ENCODE data around the gene WDR7. TPM values are rescaled to one million over a fixed set of nuclear protein-coding genes. Genes with fewer than 3 reads are reported as not detected.
A peak's percentile ranks its signal among the peaks of the same experiment; 100 is the strongest.

WDR7 gene
- total and polyA plus RNA-seq, 9 donors, result 7.3 to 18.1 (median 9.6) TPM

GRCh38 chr18:56825321-56825720 lies 174.2 kb downstream of the WDR7 start:
- no peak for DNase-seq
- H3K9me3 ChIP-seq (replicated peaks; ENCODE audit: control insufficient read depth, low read depth, low read length), result no peaks in the 10 kb centered on the region
- no peaks in the 10 kb centered on the region for H3K4me1 ChIP-seq (ENCODE audit: control insufficient read depth, insufficient read depth, low read length)
- no CpG with 5 or more reads among the region's 1 CpG for WGBS (ENCODE audit: insufficient coverage)
- H3K27ac ChIP-seq (ENCODE audit: low read length), result no peak overlapping the region
- no peaks in the 10 kb centered on the region for H3K27me3 ChIP-seq (ENCODE audit: control insufficient read depth, insufficient read depth, low read length)
- no peak overlapping the region for H3K4me3 ChIP-seq (ENCODE audit: low read length)
- no peaks in the 10 kb centered on the region for H3K36me3 ChIP-seq (ENCODE audit: control insufficient read depth, insufficient read depth, low read length)

- Histone ChIP-seq H3K4me1 (ENCODE audit: control insufficient read depth, insufficient read depth, low read length) (no peaks in the 10 kb centered on the region), H3K27ac (ENCODE audit: low read length) (no peak overlapping the region), H3K36me3 (ENCODE audit: control insufficient read depth, insufficient read depth, low read length) (no peaks in the 10 kb centered on the region), H3K9me3 (replicated peaks; ENCODE audit: control insufficient read depth, low read depth, low read length) (no peaks in the 10 kb centered on the region), H3K4me3 (ENCODE audit: low read length) (no peak overlapping the region), H3K27me3 (ENCODE audit: control insufficient read depth, insufficient read depth, low read length) (no peaks in the 10 kb centered on the region)
- no peak for DNase-seq
- WGBS (ENCODE audit: insufficient coverage), result no CpG with 5 or more reads among the region's 2 CpGs
Observed at GRCh38 chr18:56825878-56826277, 174.7 kb downstream of the WDR7 start.

- DNase-seq, result no peak
- 81% methylated on average over 4 of the region's 9 CpGs for WGBS (ENCODE audit: insufficient coverage)
- no peak overlapping the region for H3K27ac ChIP-seq (ENCODE audit: low read length)
Observed at GRCh38 chr18:56831988-56832387, 180.8 kb downstream of the WDR7 start.

GRCh38 chr18:56835331-56835730 lies 184.2 kb downstream of the WDR7 start:
- no CpG with 5 or more reads among the region's 1 CpG for whole genome bisulfite sequencing (ENCODE audit: insufficient coverage)
- H3K36me3 ChIP-seq (ENCODE audit: control insufficient read depth, insufficient read depth, low read length), result no peaks in the 10 kb centered on the region

More at GRCh38 chr18:56831988-56832387, 180.8 kb downstream of the WDR7 start:
- Histone ChIP-seq H3K4me3 (ENCODE audit: low read length) (no peak overlapping the region), H3K4me1 (ENCODE audit: control insufficient read depth, insufficient read depth, low read length) (no peaks in the 10 kb centered on the region), H3K9me3 (replicated peaks; ENCODE audit: control insufficient read depth, low read depth, low read length) (no peaks in the 10 kb centered on the region), H3K36me3 (ENCODE audit: control insufficient read depth, insufficient read depth, low read length) (no peaks in the 10 kb centered on the region), H3K27me3 (ENCODE audit: control insufficient read depth, insufficient read depth, low read length) (no peaks in the 10 kb centered on the region)

GRCh38 chr18:56836173-56836572 lies 185.0 kb downstream of the WDR7 start:
- no peaks in the 10 kb centered on the region for H3K36me3 ChIP-seq (ENCODE audit: control insufficient read depth, insufficient read depth, low read length)
- H3K4me3 ChIP-seq (ENCODE audit: low read length), result no peak overlapping the region
- H3K27ac ChIP-seq (ENCODE audit: low read length), result no peak overlapping the region
- 40% methylated on average over 4 of the region's 7 CpGs for WGBS (ENCODE audit: insufficient coverage)
- no peaks in the 10 kb centered on the region for H3K4me1 ChIP-seq (ENCODE audit: control insufficient read depth, insufficient read depth, low read length)
- DNase-seq, result no peak
- no peaks in the 10 kb centered on the region for H3K27me3 ChIP-seq (ENCODE audit: control insufficient read depth, insufficient read depth, low read length)
- no peaks in the 10 kb centered on the region for H3K9me3 ChIP-seq (replicated peaks; ENCODE audit: control insufficient read depth, low read depth, low read length)

More at GRCh38 chr18:56835331-56835730, 184.2 kb downstream of the WDR7 start:
- Histone ChIP-seq H3K4me3 (ENCODE audit: low read length) (no peak overlapping the region), H3K27me3 (ENCODE audit: control insufficient read depth, insufficient read depth, low read length) (no peaks in the 10 kb centered on the region), H3K27ac (ENCODE audit: low read length) (no peak overlapping the region), H3K9me3 (replicated peaks; ENCODE audit: control insufficient read depth, low read depth, low read length) (no peaks in the 10 kb centered on the region), H3K4me1 (ENCODE audit: control insufficient read depth, insufficient read depth, low read length) (no peaks in the 10 kb centered on the region)
- no peak for DNase-seq

- no peaks in the 10 kb centered on the region for H3K9me3 ChIP-seq (replicated peaks; ENCODE audit: control insufficient read depth, low read depth, low read length)
- H3K27ac ChIP-seq (ENCODE audit: low read length), result no peak overlapping the region
- no peaks in the 10 kb centered on the region for H3K4me1 ChIP-seq (ENCODE audit: control insufficient read depth, insufficient read depth, low read length)
- H3K36me3 ChIP-seq (ENCODE audit: control insufficient read depth, insufficient read depth, low read length), result no peaks in the 10 kb centered on the region
- no peak overlapping the region for H3K4me3 ChIP-seq (ENCODE audit: low read length)
- no peak for DNase-seq
- no CpG with 5 or more reads among the region's 1 CpG for WGBS (ENCODE audit: insufficient coverage)
- no peaks in the 10 kb centered on the region for H3K27me3 ChIP-seq (ENCODE audit: control insufficient read depth, insufficient read depth, low read length)
Observed at GRCh38 chr18:56841836-56842235, 190.7 kb downstream of the WDR7 start.

GRCh38 chr18:56843241-56843640 lies 192.1 kb downstream of the WDR7 start:
- H3K4me3 ChIP-seq (ENCODE audit: low read length), result no peak overlapping the region

GRCh38 chr18:56844556-56844955 lies 193.4 kb downstream of the WDR7 start:
- H3K4me3 ChIP-seq (ENCODE audit: low read length), result no peak overlapping the region

More at GRCh38 chr18:56843241-56843640, 192.1 kb downstream of the WDR7 start:
- Histone ChIP-seq H3K9me3 (replicated peaks; ENCODE audit: control insufficient read depth, low read depth, low read length) (no peaks in the 10 kb centered on the region), H3K27ac (ENCODE audit: low read length) (no peak overlapping the region), H3K4me1 (ENCODE audit: control insufficient read depth, insufficient read depth, low read length) (no peaks in the 10 kb centered on the region), H3K27me3 (ENCODE audit: control insufficient read depth, insufficient read depth, low read length) (no peaks in the 10 kb centered on the region), H3K36me3 (ENCODE audit: control insufficient read depth, insufficient read depth, low read length) (no peaks in the 10 kb centered on the region)
- DNase-seq, result no peak
- no CpG with 5 or more reads among the region's 4 CpGs for WGBS (ENCODE audit: insufficient coverage)

GRCh38 chr18:56851774-56852173 lies 200.6 kb downstream of the WDR7 start:
- H3K36me3 ChIP-seq (ENCODE audit: control insufficient read depth, insufficient read depth, low read length), result no peaks in the 10 kb centered on the region
- DNase-seq, result peak; percentile 27
- no peaks in the 10 kb centered on the region for H3K27me3 ChIP-seq (ENCODE audit: control insufficient read depth, insufficient read depth, low read length)
- H3K27ac ChIP-seq (ENCODE audit: low read length), result no peak overlapping the region
- WGBS (ENCODE audit: insufficient coverage), result no CpG with 5 or more reads among the region's 1 CpG
- no peaks in the 10 kb centered on the region for H3K4me1 ChIP-seq (ENCODE audit: control insufficient read depth, insufficient read depth, low read length)
- H3K4me3 ChIP-seq (ENCODE audit: low read length), result no peak overlapping the region
- H3K9me3 ChIP-seq (replicated peaks; ENCODE audit: control insufficient read depth, low read depth, low read length), result no peaks in the 10 kb centered on the region

More at GRCh38 chr18:56844556-56844955, 193.4 kb downstream of the WDR7 start:
- no peak overlapping the region for H3K27ac ChIP-seq (ENCODE audit: low read length)
- no peaks in the 10 kb centered on the region for H3K27me3 ChIP-seq (ENCODE audit: control insufficient read depth, insufficient read depth, low read length)
- no peak for DNase-seq
- H3K36me3 ChIP-seq (ENCODE audit: control insufficient read depth, insufficient read depth, low read length), result no peaks in the 10 kb centered on the region
- no CpG with 5 or more reads among the region's 1 CpG for WGBS (ENCODE audit: insufficient coverage)
- H3K9me3 ChIP-seq (replicated peaks; ENCODE audit: control insufficient read depth, low read depth, low read length), result no peaks in the 10 kb centered on the region
- no peaks in the 10 kb centered on the region for H3K4me1 ChIP-seq (ENCODE audit: control insufficient read depth, insufficient read depth, low read length)

GRCh38 chr18:56853961-56854360 lies 202.8 kb downstream of the WDR7 start:
- no peaks in the 10 kb centered on the region for H3K4me1 ChIP-seq (ENCODE audit: control insufficient read depth, insufficient read depth, low read length)
- no peak for DNase-seq
- 83% methylated on average over 4 of the region's 5 CpGs for WGBS (ENCODE audit: insufficient coverage)
- no peaks in the 10 kb centered on the region for H3K9me3 ChIP-seq (replicated peaks; ENCODE audit: control insufficient read depth, low read depth, low read length)
- no peak overlapping the region for H3K27ac ChIP-seq (ENCODE audit: low read length)
- H3K36me3 ChIP-seq (ENCODE audit: control insufficient read depth, insufficient read depth, low read length), result no peaks in the 10 kb centered on the region
- no peaks in the 10 kb centered on the region for H3K27me3 ChIP-seq (ENCODE audit: control insufficient read depth, insufficient read depth, low read length)
- no peak overlapping the region for H3K4me3 ChIP-seq (ENCODE audit: low read length)

- DNase-seq, result no peak
- Histone ChIP-seq H3K9me3 (replicated peaks; ENCODE audit: control insufficient read depth, low read depth, low read length) (no peaks in the 10 kb centered on the region), H3K4me3 (ENCODE audit: low read length) (no peak overlapping the region), H3K4me1 (ENCODE audit: control insufficient read depth, insufficient read depth, low read length) (no peaks in the 10 kb centered on the region), H3K27ac (ENCODE audit: low read length) (no peak overlapping the region), H3K36me3 (ENCODE audit: control insufficient read depth, insufficient read depth, low read length) (no peaks in the 10 kb centered on the region), H3K27me3 (ENCODE audit: control insufficient read depth, insufficient read depth, low read length) (no peaks in the 10 kb centered on the region)
- WGBS (ENCODE audit: insufficient coverage), result 71% methylated on average over 1 of the region's 6 CpGs
Observed at GRCh38 chr18:56861244-56861643, 210.1 kb downstream of the WDR7 start.

All from muscle of leg (tissue), 11 donors.